Rectal smooth muscle tissue (tissue), 1 donor: Measurements from ENCODE around the gene HEPH.

Experiments
- H3K27ac ChIP-seq: one replicate; pipeline ENCODE4 v1.7.0; 2013; ENCODE audit warnings: low read depth, low read length, inconsistent platforms
- H3K27me3 ChIP-seq: one replicate; pipeline ENCODE4 v1.7.0; 2013; ENCODE audit warnings: low read length; ENCODE audit not compliant: control insufficient read depth, insufficient read depth
- H3K36me3 ChIP-seq: one replicate; pipeline ENCODE4 v1.7.0; 2013; ENCODE audit warnings: low read length; ENCODE audit not compliant: control insufficient read depth, insufficient read depth
- H3K4me1 ChIP-seq: one replicate; pipeline ENCODE4 v1.7.0; 2013; ENCODE audit warnings: low read length; ENCODE audit not compliant: control insufficient read depth, insufficient read depth
- H3K4me3 ChIP-seq: one replicate; pipeline ENCODE4 v1.7.0; 2013; ENCODE audit warnings: low read length
- H3K9ac ChIP-seq: one replicate; pipeline ENCODE4 v1.7.0; 2013; ENCODE audit warnings: low read length

HEPH gene

GRCh38 chrX:66255359-66255967 is 91.4 kb downstream of the HEPH start:
- H3K27me3 ChIP-seq: no peaks in the 10 kb centered on the region
- no peak overlapping the region for H3K27ac ChIP-seq
- H3K9ac ChIP-seq: no peak overlapping the region
- no peaks in the 10 kb centered on the region for H3K36me3 ChIP-seq
- no peaks in the 10 kb centered on the region for H3K4me1 ChIP-seq
- H3K4me3 ChIP-seq: no peak overlapping the region

GRCh38 chrX:66262807-66263206 is 98.8 kb downstream of the HEPH start:
- Histone ChIP-seq H3K4me3 (no peak overlapping the region), H3K27me3 (no peaks in the 10 kb centered on the region), H3K9ac (no peak overlapping the region), H3K4me1 (no peaks in the 10 kb centered on the region), H3K27ac (no peak overlapping the region), H3K36me3 (peaks cover 6% of the 10 kb centered on the region)
